K562 (cell line): ENCODE results near the gene DDX20. TPM values are rescaled to one million over a fixed set of nuclear protein-coding genes. Genes with fewer than 3 reads are reported as not detected.

ENCODE experiments used
- ATAC-seq: fragments of 200-7000 bp; cut with Tn5 transposase; 3 replicates; pipeline ENCODE4 v1.9.1; 2020; ENCODE audit warnings: moderate library complexity
- BruUV-seq: library from RNA; stranded (reverse); fragments of 400-500 nt; replicated peaks from 2 replicates; lab custom pipeline; 2021; lab: Mats Ljungman, UMichigan
- CTCF ChIA-PET: fragments of 300-600 bp; formaldehyde crosslinking; extraction: SDS; loops from one replicate; lab custom pipeline; 2021; ENCODE audit warnings: low intra/inter-chr PET ratio; lab: Yijun Ruan, JAX
- POLR2A ChIA-PET: fragments of 300-600, 350-650 bp; sonication (Branson Sonifier 250); formaldehyde crosslinking; extraction: SDS; loops from one replicate; lab custom pipeline; 2021; ENCODE audit warnings: antibody characterized with exemption, inconsistent platforms; lab: Yijun Ruan, JAX
- DNase-seq, 4 experiments: peaks; one replicate each; pipeline versions ENCODE4 v3.0.0 to v3.0.0-alpha.2; 2011 to 2018; ENCODE audit warnings: low spot score in 3 of 4, mixed read lengths in 3 of 4; ENCODE audit errors: extremely low read depth in 1 of 4
- FAIRE-seq: peaks from 2 replicates; lab custom pipeline; 2011; peaks lifted over from hg19 to GRCh38; lab: Jason Lieb, UNC
- H2AFZ ChIP-seq: 2 replicates; pipeline ENCODE4 v1.6.0; 2011; ENCODE audit warnings: low read depth, low read length, control low read depth, inconsistent platforms
- H3K27ac ChIP-seq: fragments of 200-600 bp; 3 replicates; pipeline ENCODE4 v1.8.0; 2011; ENCODE audit warnings: low read depth, mild to moderate bottlenecking, control low read depth, inconsistent platforms, low read length, moderate library complexity, mixed read lengths; ENCODE audit errors: extremely low read depth
- H3K27me3 ChIP-seq, 2 experiments: fragments of 300-600 bp in 1 of 2; 2 replicates in 1 of 2; 3 replicates in 1 of 2; pipeline versions ENCODE4 v1.6.0 to v1.8.0; 2011; ENCODE audit warnings: inconsistent platforms in 2 of 2, low read length in 2 of 2, mild to moderate bottlenecking in 1 of 2, mixed read lengths in 1 of 2, moderate library complexity in 1 of 2; ENCODE audit not compliant: control insufficient read depth in 2 of 2, insufficient read depth in 2 of 2
- H3K36me3 ChIP-seq: fragments of 300-600 bp; 3 replicates; pipeline ENCODE4 v1.8.0; 2011; ENCODE audit warnings: mild to moderate bottlenecking, low read length, inconsistent platforms; ENCODE audit not compliant: control insufficient read depth, insufficient read depth
- H3K4me1 ChIP-seq, 2 experiments: fragments of 200-600 bp in 1 of 2; replicated peaks in 1 of 2; 2 replicates in 1 of 2; 3 replicates in 1 of 2; pipeline versions ENCODE4 v1.5.1 to v1.8.0; 2011; ENCODE audit warnings: inconsistent platforms in 2 of 2, low read length in 2 of 2, mild to moderate bottlenecking in 1 of 2, mixed read lengths in 1 of 2, moderate library complexity in 1 of 2; ENCODE audit not compliant: control insufficient read depth in 2 of 2, insufficient read depth in 2 of 2
- H3K4me2 ChIP-seq: 2 replicates; pipeline ENCODE4 v1.6.1; 2011; ENCODE audit warnings: low read length, control low read depth, inconsistent platforms, mixed read lengths; ENCODE audit not compliant: insufficient read depth
- H3K4me3 ChIP-seq: fragments of 200-600 bp; sonication (generic), shearing (Covaris generic); 2 replicates; pipeline ENCODE4 v1.5.1; 2016; ENCODE audit warnings: control low read depth, inconsistent platforms
- H3K79me2 ChIP-seq: fragments of 200-600 bp; 3 replicates; pipeline ENCODE4 v1.8.0; 2011; ENCODE audit warnings: low read length, inconsistent platforms; ENCODE audit not compliant: control insufficient read depth, insufficient read depth
- H3K9ac ChIP-seq, 2 experiments: 2 replicates each; pipeline versions ENCODE4 v1.6.0 to v1.6.1; 2011; ENCODE audit warnings: low read depth in 2 of 2, low read length in 2 of 2, control low read depth in 1 of 2, inconsistent platforms in 1 of 2, mild to moderate bottlenecking in 1 of 2, mixed read lengths in 1 of 2; ENCODE audit not compliant: insufficient read depth in 1 of 2
- H3K9me1 ChIP-seq: one replicate; pipeline ENCODE4 v1.6.0; 2011; ENCODE audit warnings: inconsistent platforms, mild to moderate bottlenecking, low read length, moderate library complexity; ENCODE audit not compliant: control insufficient read depth, insufficient read depth
- H3K9me3 ChIP-seq: replicated peaks from 2 replicates; pipeline ENCODE4 v1.5.1; 2011; ENCODE audit warnings: low read depth, low read length, inconsistent platforms; ENCODE audit not compliant: control insufficient read depth, insufficient read depth
- H4K20me1 ChIP-seq: replicated peaks from 2 replicates; pipeline ENCODE4 v1.6.1; 2011; ENCODE audit warnings: low read length, inconsistent platforms, mixed read lengths; ENCODE audit not compliant: control insufficient read depth, insufficient read depth
- JUNB ChIP-seq: fragments of 450-650 bp; formaldehyde crosslinking; conservative IDR thresholded peaks from 2 replicates; pipeline ENCODE4 v1.4.0; 2020; ENCODE audit warnings: mild to moderate bottlenecking
- SMAD4 ChIP-seq: fragments of 250-450 bp; sonication (Bioruptor Pico); conservative IDR thresholded peaks from 2 replicates; pipeline ENCODE4 v1.8.0; 2021; ENCODE audit warnings: inconsistent platforms, mild to moderate bottlenecking, moderate library complexity
- ZFX ChIP-seq: sonication (generic); formaldehyde crosslinking; IDR thresholded peaks from 2 replicates; pipeline ENCODE4 v1.8.0; 2022; ENCODE audit warnings: mild to moderate bottlenecking, missing genetic modification reagents, moderate library complexity
- ZNF224 ChIP-seq: sonication (generic); formaldehyde crosslinking; IDR thresholded peaks from 2 replicates; pipeline ENCODE4 v1.8.0; 2022; ENCODE audit warnings: mild to moderate bottlenecking, missing genetic modification reagents
- ZNF431 ChIP-seq: sonication (generic); formaldehyde crosslinking; IDR thresholded peaks from 2 replicates; pipeline ENCODE4 v1.8.0; 2022; ENCODE audit warnings: mild to moderate bottlenecking, missing genetic modification reagents
- WGBS: fragments of 100-300 bp; shearing (Covaris generic); methylation state at CpG from one replicate; pipeline ENCODE4 v1.1.6; 2016; ENCODE audit warnings: low coverage, mixed read lengths; ENCODE audit not compliant: insufficient coverage; ENCODE audit errors: missing lambda C conversion rate; 5-methylcytosine and 5-hydroxymethylcytosine counted together
- in situ Hi-C: fragments of 300-500 bp; cut with MboI; formaldehyde crosslinking; loops from 4 replicates; pipeline ENCODE4 v1.15.0; 2018; ENCODE audit warnings: inconsistent platforms, mixed read lengths
- intact Hi-C: fragments of 100-400 bp; cut with micrococcal nuclease; formaldehyde crosslinking; loops from 2 replicates; pipeline ENCODE4 v1.14.2; 2022
- polyA plus RNA-seq, 8 experiments: library from polyadenylated mRNA; depleted of rRNA in 4 of 8; stranded (reverse) in 5 of 8; unstranded in 3 of 8; fragments of >200 nt; fragmentation: Nextera tagmentation in 2 of 8; fragmentation: Illumina TruSeq in 1 of 8; extraction: Ambion mirVana in 2 of 8; extraction: Trizol in 1 of 8; gene quantifications; 2 replicates each; pipeline versions ENCODE4 v1.2.1 to v1.2.3, GENCODE V29; 2011 to 2014; ENCODE audit warnings: inconsistent platforms in 1 of 8, missing spikeins in 1 of 8
- total RNA-seq, 7 experiments: library from RNA; depleted of rRNA in 6 of 7; stranded (reverse); fragments of >200 nt in 6 of 7; fragmentation: Illumina TruSeq in 2 of 7; extraction: Trizol in 2 of 7; gene quantifications; 2 replicates each; pipeline versions ENCODE4 v1.2.1 to v1.2.3, GENCODE V29; 2011 to 2021; ENCODE audit warnings: low replicate concordance in 1 of 7
- TF ChIP-seq, protein P1 (sequence below), 3 experiments: IDR thresholded peaks in 2 of 3; conservative IDR thresholded peaks in 1 of 3; 2 replicates each; pipeline ENCODE4 v1.5.1; 2011 to 2012; ENCODE audit warnings: low read length in 3 of 3, mild to moderate bottlenecking in 3 of 3, control low read depth in 2 of 3, improper control_type of control experiment in 1 of 3, inconsistent platforms in 1 of 3, low read depth in 1 of 3, mixed read lengths in 1 of 3, moderate library complexity in 1 of 3; ENCODE audit not compliant: insufficient read depth in 2 of 3

The DDX20 gene
- total and polyA plus RNA-seq, 9 of the 15 experiments (the other 6 are each of a cell fraction or from before 2014, with no cell fraction given) = 8.3 to 33.4 (median 24.5) TPM

GRCh38 chr1:111746614-111746999 lies 9.1 kb upstream of the DDX20 start:
- no peaks in the 10 kb centered on the region for H3K9me3 ChIP-seq
- H3K9ac ChIP-seq = no peak overlapping the region
- DNase-seq (peak in 1 of 4 experiments; percentile 26), FAIRE-seq (no peak), ATAC-seq (peak; percentile 44; the same call in 2 of the 3 replicates)
- H3K4me1 ChIP-seq = peaks cover 0 to 13% of the 10 kb centered on the region in 2 experiments; a peak in 2 of 5 replicates
- H3K27ac ChIP-seq = no peak overlapping the region
- intact Hi-C loops (loop anchor here (5.0 kb wide), 1 partner anchor 84 kb away; no protein-coding TSS in a partner anchor), in situ Hi-C loops (no loop called here)
- H3K4me2 ChIP-seq = no peak overlapping the region
- H4K20me1 ChIP-seq = peaks cover 3% of the 10 kb centered on the region; the same call in 1 of the 2 replicates
- BruUV-seq = no TSS peak
- no peaks in the 10 kb centered on the region for H3K79me2 ChIP-seq
- H3K36me3 ChIP-seq = no peaks in the 10 kb centered on the region
- TF ChIP-seq ZFX (CRISPR knock-in tag) (no peak), ZNF431 (CRISPR knock-in tag) (no peak), JUNB (no peak), SMAD4 (CRISPR knock-in tag) (no peak), ZNF224 (CRISPR knock-in tag) (no peak)
- TF ChIP-seq, protein P1, sequence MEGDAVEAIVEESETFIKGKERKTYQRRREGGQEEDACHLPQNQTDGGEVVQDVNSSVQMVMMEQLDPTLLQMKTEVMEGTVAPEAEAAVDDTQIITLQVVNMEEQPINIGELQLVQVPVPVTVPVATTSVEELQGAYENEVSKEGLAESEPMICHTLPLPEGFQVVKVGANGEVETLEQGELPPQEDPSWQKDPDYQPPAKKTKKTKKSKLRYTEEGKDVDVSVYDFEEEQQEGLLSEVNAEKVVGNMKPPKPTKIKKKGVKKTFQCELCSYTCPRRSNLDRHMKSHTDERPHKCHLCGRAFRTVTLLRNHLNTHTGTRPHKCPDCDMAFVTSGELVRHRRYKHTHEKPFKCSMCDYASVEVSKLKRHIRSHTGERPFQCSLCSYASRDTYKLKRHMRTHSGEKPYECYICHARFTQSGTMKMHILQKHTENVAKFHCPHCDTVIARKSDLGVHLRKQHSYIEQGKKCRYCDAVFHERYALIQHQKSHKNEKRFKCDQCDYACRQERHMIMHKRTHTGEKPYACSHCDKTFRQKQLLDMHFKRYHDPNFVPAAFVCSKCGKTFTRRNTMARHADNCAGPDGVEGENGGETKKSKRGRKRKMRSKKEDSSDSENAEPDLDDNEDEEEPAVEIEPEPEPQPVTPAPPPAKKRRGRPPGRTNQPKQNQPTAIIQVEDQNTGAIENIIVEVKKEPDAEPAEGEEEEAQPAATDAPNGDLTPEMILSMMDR (IDR thresholded peaks at IDR 0.05 in 2 of 3, conservative IDR thresholded peaks at IDR 0.05 in 1 of 3; ENCODE audit: insufficient read depth in 2 of 3, low read depth in 1 of 3, low read length in 3 of 3) = peak in 2 of 3 experiments; percentile 23 to 35; a peak in 1 of 6 replicates
- no peak overlapping the region for H2AFZ ChIP-seq
- H3K4me3 ChIP-seq = no peak overlapping the region
- POLR2A ChIA-PET = interaction anchor here (0.6 to 1.4 kb wide), 4 partner anchors 8 to 524 kb away, joined by 3 to 4 read pairs (median 3); partner anchors contain the start of genes DDX20 and INKA2
- H3K9me1 ChIP-seq = no peaks in the 10 kb centered on the region
- H3K27me3 ChIP-seq = peaks cover 10 to 32% of the 10 kb centered on the region in 2 experiments
- CTCF ChIA-PET = interaction anchor here (0.6 to 2.5 kb wide), 6 partner anchors 23 to 265 kb away, joined by 3 to 23 read pairs (median 6); no protein-coding TSS in a partner anchor
- 16% methylated on average over 2 of the region's 2 CpGs for whole genome bisulfite sequencing
